ENCODE results near the gene PTPRJ.
"Not testable (repeated sequence)": the region's sequence is repeated elsewhere in the genome, so short reads cannot be mapped to it uniquely, and the experiment has no call there.

PTPRJ gene

DNA sequence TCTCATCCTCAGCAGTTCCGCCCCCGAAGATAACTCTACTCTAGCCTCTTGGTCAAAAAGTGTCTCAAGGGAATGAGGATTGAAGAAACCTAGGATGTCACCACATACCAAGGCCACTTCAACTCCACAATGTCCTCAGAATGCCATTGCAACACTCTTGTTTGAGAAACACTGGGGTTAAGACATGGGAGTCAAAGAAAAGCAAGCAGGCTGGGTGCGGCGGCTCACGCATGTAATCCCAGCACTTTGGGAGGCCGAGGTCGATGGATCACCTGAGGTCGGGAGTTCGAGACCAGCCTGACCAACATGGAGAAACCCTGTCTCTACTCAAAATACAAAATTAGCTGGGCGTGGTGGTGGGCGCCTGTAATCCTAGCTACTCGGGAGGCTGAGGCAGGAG, 28.9 kb upstream of the PTPRJ start:
- H3K27me3 ChIP-seq (replicated peaks in 2 of 5; ENCODE audit: control insufficient read depth in 4 of 5, insufficient read depth in 5 of 5, low read length in 4 of 5); POLR2A ChIA-PET; H3K4me3 ChIP-seq (ENCODE audit: control insufficient read depth in 1 of 7, extremely low read depth in 1 of 7, insufficient read depth in 4 of 7, low read depth in 2 of 7, low read length in 6 of 7); H3K36me3 ChIP-seq (ENCODE audit: control insufficient read depth in 4 of 4, insufficient read depth in 4 of 4, low read length in 3 of 4); DNase-seq; H3K9me3 ChIP-seq (ENCODE audit: control extremely low read depth in 1 of 5, control insufficient read depth in 4 of 5, insufficient read depth in 2 of 5, low read depth in 1 of 5, low read length in 4 of 5); CTCF ChIA-PET; H3K27ac ChIP-seq (ENCODE audit: insufficient read depth in 1 of 2, low read depth in 1 of 2, low read length in 2 of 2, poor library complexity in 1 of 2, severe bottlenecking in 2 of 2): not testable (repeated sequence)
- 92% methylated on average over 10 of the region's 12 CpGs for WGBS (ENCODE audit: insufficient coverage)
- H3K4me1 ChIP-seq (ENCODE audit: control extremely low read depth in 1 of 4, control insufficient read depth in 4 of 4, insufficient read depth in 4 of 4, low read length in 3 of 4) = peaks cover 0 to 29% (median 14%) of the 10 kb centered on the region in 4 experiments

DNA sequence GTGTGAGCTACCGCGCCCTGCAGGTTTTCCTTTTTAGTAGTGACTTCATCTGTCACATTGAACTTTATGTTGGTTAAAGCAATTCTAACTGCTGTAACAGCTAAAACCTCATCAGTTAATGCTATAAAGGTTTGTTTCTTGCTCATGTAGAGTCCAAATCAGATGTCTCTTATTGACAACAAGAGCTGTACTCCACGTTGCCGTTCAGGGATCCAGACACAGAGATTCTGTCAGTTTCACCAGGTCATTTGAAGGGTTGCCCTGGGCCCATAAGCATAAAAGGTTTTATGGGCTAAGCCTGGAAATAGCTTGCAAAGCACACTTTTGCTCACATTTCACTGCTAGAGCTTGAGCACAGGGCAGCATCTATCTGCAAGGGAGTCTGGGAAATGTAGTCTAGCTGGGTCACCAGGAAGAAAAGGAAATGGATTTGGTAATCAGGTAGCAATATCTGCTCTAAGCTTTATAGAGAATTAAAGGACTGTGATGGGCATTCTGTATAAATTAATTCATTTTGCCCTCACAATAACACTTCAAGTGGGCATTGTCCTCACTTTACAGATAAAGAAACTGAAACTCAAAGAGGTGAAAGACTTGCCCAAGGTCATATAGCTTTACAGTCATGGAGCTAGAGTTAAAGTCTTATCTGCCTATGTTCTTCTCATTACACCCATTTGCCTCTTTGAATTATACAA, 25.2 kb upstream of the PTPRJ start:
- peaks cover 0 to 6% (median 2%) of the 10 kb centered on the region in 4 experiments for H3K4me1 ChIP-seq (ENCODE audit: control extremely low read depth in 1 of 4, control insufficient read depth in 4 of 4, insufficient read depth in 4 of 4, low read length in 3 of 4)
- H3K36me3 ChIP-seq (ENCODE audit: control insufficient read depth in 4 of 4, insufficient read depth in 4 of 4, low read length in 3 of 4) = no peaks in the 10 kb centered on the region
- no peaks in the 10 kb centered on the region for H3K27me3 ChIP-seq (replicated peaks in 2 of 5; ENCODE audit: control insufficient read depth in 4 of 5, insufficient read depth in 5 of 5, low read length in 4 of 5)
- H3K9me3 ChIP-seq (ENCODE audit: control extremely low read depth in 1 of 5, control insufficient read depth in 4 of 5, insufficient read depth in 2 of 5, low read depth in 1 of 5, low read length in 4 of 5) = no peaks in the 10 kb centered on the region
- ChIA-PET CTCF (interaction anchor here (0.6 to 2.5 kb wide), 4 partner anchors 8 to 89 kb away, joined by 3 to 11 read pairs (median 4); no protein-coding TSS in a partner anchor), POLR2A (no interaction called here)
- WGBS (ENCODE audit: insufficient coverage) = 94% methylated on average over 4 of the region's 4 CpGs
- H3K4me3 ChIP-seq (ENCODE audit: control insufficient read depth in 1 of 7, extremely low read depth in 1 of 7, insufficient read depth in 4 of 7, low read depth in 2 of 7, low read length in 6 of 7) = no peak overlapping the region
- H3K27ac ChIP-seq (ENCODE audit: insufficient read depth in 1 of 2, low read depth in 1 of 2, low read length in 2 of 2, poor library complexity in 1 of 2, severe bottlenecking in 2 of 2) = no peak overlapping the region
- DNase-seq = no peak

DNA sequence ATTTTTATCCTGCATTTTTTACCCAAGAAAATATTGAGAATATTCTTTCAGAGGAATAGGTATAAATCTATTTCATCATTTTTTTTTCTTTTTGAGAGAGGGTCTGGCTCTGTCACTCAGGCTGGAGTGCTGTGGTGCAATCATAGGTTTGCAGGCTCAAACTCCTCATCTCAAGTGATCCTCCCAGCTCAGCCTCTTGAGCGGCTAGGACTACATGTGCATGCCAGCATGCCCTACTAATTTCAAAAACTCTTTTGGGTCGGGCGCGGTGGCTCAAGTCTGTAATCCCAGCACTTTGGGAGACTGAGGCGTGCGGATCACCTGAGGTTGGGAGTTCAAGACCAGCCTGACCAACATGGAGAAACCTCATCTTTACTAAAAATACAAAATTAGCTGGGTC, 20.3 kb upstream of the PTPRJ start:
- Histone ChIP-seq H3K27me3 (replicated peaks in 2 of 5; ENCODE audit: control insufficient read depth in 4 of 5, insufficient read depth in 5 of 5, low read length in 4 of 5) (no peaks in the 10 kb centered on the region), H3K36me3 (ENCODE audit: control insufficient read depth in 4 of 4, insufficient read depth in 4 of 4, low read length in 3 of 4) (no peaks in the 10 kb centered on the region), H3K4me3 (ENCODE audit: control insufficient read depth in 1 of 7, extremely low read depth in 1 of 7, insufficient read depth in 4 of 7, low read depth in 2 of 7, low read length in 6 of 7) (no peak overlapping the region), H3K4me1 (ENCODE audit: control extremely low read depth in 1 of 4, control insufficient read depth in 4 of 4, insufficient read depth in 4 of 4, low read length in 3 of 4) (no peaks in the 10 kb centered on the region), H3K9me3 (ENCODE audit: control extremely low read depth in 1 of 5, control insufficient read depth in 4 of 5, insufficient read depth in 2 of 5, low read depth in 1 of 5, low read length in 4 of 5) (no peaks in the 10 kb centered on the region), H3K27ac (ENCODE audit: insufficient read depth in 1 of 2, low read depth in 1 of 2, low read length in 2 of 2, poor library complexity in 1 of 2, severe bottlenecking in 2 of 2) (no peak overlapping the region)
- no peak for DNase-seq
- ChIA-PET CTCF (interaction anchor here (2.1 kb wide), 1 partner anchor 25 kb away, joined by 4 read pairs; no protein-coding TSS in a partner anchor), POLR2A (no interaction called here)
- 98% methylated on average over 6 of the region's 6 CpGs for WGBS (ENCODE audit: insufficient coverage)

DNA sequence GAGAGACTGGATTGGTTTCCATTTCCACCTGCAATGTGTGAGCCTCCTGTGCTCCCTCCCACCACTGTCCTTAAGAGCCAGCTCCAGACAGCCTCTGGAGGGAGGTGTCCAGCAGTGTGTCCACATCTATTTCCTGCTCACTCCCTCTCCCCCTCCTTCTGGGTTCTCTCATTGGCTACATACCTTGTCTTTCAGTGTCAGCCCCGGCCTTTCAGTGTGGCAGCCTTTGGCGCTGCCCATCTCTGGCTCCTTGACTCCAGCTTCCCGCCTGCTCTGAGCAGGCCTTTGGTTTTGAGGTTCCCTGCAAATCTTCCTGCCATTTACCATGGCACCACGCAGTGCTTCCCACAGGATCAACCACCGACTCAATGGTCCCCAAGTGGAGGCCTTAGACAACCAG, 19.0 kb upstream of the PTPRJ start:
- no peak overlapping the region for H3K27ac ChIP-seq (ENCODE audit: insufficient read depth in 1 of 2, low read depth in 1 of 2, low read length in 2 of 2, poor library complexity in 1 of 2, severe bottlenecking in 2 of 2)
- H3K27me3 ChIP-seq (replicated peaks in 2 of 5; ENCODE audit: control insufficient read depth in 4 of 5, insufficient read depth in 5 of 5, low read length in 4 of 5) = no peaks in the 10 kb centered on the region
- H3K4me3 ChIP-seq (ENCODE audit: control insufficient read depth in 1 of 7, extremely low read depth in 1 of 7, insufficient read depth in 4 of 7, low read depth in 2 of 7, low read length in 6 of 7) = no peak overlapping the region
- H3K36me3 ChIP-seq (ENCODE audit: control insufficient read depth in 4 of 4, insufficient read depth in 4 of 4, low read length in 3 of 4) = no peaks in the 10 kb centered on the region
- POLR2A ChIA-PET = interaction anchor here (0.6 kb wide), 1 partner anchor 16 kb away, joined by 6 read pairs; no protein-coding TSS in a partner anchor
- CTCF ChIA-PET = interaction anchor here (0.8 to 2.1 kb wide), 3 partner anchors 27 to 147 kb away, joined by 3 to 5 read pairs (median 4); no protein-coding TSS in a partner anchor
- H3K4me1 ChIP-seq (ENCODE audit: control extremely low read depth in 1 of 4, control insufficient read depth in 4 of 4, insufficient read depth in 4 of 4, low read length in 3 of 4) = no peaks in the 10 kb centered on the region
- no peaks in the 10 kb centered on the region for H3K9me3 ChIP-seq (ENCODE audit: control extremely low read depth in 1 of 5, control insufficient read depth in 4 of 5, insufficient read depth in 2 of 5, low read depth in 1 of 5, low read length in 4 of 5)
- WGBS (ENCODE audit: insufficient coverage) = 92% methylated on average over 4 of the region's 5 CpGs
- DNase-seq = no peak

DNA sequence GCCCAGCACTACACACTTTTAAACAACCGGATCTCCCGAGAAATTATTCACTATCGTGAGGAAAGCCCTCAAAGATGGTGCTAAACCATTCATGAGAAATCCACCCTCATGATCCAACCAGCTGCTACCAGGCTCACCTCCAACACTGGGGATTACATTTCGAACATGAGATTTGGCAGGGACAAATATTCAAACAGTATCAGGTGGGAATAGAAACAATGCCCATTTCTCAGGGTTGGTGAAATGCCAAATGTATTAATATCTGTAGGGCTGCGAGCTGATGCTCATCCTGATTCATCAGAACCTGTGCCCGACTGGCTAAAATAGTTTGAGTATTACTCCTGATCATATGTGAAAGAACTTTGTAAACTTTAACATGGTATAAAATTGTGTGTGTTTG, 15.8 kb upstream of the PTPRJ start:
- 94% methylated on average over 6 of the region's 6 CpGs for WGBS (ENCODE audit: insufficient coverage)
- Histone ChIP-seq H3K4me1 (ENCODE audit: control extremely low read depth in 1 of 4, control insufficient read depth in 4 of 4, insufficient read depth in 4 of 4, low read length in 3 of 4) (no peaks in the 10 kb centered on the region), H3K27ac (ENCODE audit: insufficient read depth in 1 of 2, low read depth in 1 of 2, low read length in 2 of 2, poor library complexity in 1 of 2, severe bottlenecking in 2 of 2) (no peak overlapping the region), H3K4me3 (ENCODE audit: control insufficient read depth in 1 of 7, extremely low read depth in 1 of 7, insufficient read depth in 4 of 7, low read depth in 2 of 7, low read length in 6 of 7) (no peak overlapping the region), H3K36me3 (ENCODE audit: control insufficient read depth in 4 of 4, insufficient read depth in 4 of 4, low read length in 3 of 4) (no peaks in the 10 kb centered on the region), H3K9me3 (ENCODE audit: control extremely low read depth in 1 of 5, control insufficient read depth in 4 of 5, insufficient read depth in 2 of 5, low read depth in 1 of 5, low read length in 4 of 5) (no peaks in the 10 kb centered on the region), H3K27me3 (replicated peaks in 2 of 5; ENCODE audit: control insufficient read depth in 4 of 5, insufficient read depth in 5 of 5, low read length in 4 of 5) (no peaks in the 10 kb centered on the region)
- ChIA-PET CTCF (interaction anchor here (1.4 to 1.7 kb wide), 2 partner anchors 15 to 30 kb away, joined by 4 to 6 read pairs; no protein-coding TSS in a partner anchor), POLR2A (no interaction called here)
- DNase-seq = no peak

DNA sequence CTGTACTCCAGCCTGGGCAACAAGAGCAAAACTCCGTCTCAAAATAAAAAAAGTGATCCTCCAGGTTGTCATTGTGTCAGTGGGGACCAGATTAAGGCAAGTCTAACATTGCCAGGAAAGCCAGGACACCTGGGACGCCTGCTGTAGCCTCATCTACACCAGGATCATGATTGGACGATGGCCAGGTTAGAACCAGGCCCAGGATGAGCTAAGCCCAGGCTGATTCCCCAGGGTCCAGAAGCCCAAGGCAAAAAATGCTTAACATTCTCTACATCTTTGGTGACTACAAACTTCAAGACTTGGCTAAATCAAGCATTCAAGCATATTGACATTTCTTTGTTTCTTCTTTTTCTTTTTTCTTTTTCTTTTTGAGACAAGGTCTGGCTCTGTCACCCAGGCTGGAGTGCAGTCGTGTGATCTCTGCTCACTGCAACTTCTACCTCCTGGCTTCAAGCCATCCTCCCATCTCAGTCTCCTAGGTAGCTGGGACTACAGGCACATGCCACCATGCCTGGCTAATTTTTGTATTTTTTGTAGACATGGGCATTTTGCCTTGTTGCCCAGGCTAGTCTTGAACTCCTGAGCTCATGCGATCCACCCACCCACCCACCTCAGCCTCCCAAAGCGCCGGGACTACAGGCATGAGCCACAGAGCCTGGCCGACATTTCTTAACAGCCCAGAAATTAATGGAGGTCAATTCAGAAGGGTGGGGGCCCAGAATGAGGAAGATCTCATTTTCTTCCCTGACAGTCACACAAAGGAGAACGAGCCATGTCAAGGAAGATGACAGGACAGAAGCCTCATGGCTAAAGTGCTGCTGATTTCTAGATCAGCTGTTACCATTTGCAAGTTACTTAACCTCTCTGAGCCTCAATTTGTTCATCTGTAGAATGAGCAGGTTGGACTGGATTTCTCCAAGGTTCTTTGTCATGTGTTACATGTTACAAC, 12.5 kb upstream of the PTPRJ start:
- WGBS (ENCODE audit: insufficient coverage) = 95% methylated on average over 5 of the region's 9 CpGs
- H3K27ac ChIP-seq (ENCODE audit: insufficient read depth in 1 of 2, low read depth in 1 of 2, low read length in 2 of 2, poor library complexity in 1 of 2, severe bottlenecking in 2 of 2) = no peak overlapping the region
- DNase-seq = no peak
- no peaks in the 10 kb centered on the region for H3K27me3 ChIP-seq (replicated peaks in 2 of 5; ENCODE audit: control insufficient read depth in 4 of 5, insufficient read depth in 5 of 5, low read length in 4 of 5)
- CTCF ChIA-PET = interaction anchor here (1.2 to 2.2 kb wide), 2 partner anchors 27 to 37 kb away, joined by 4 to 5 read pairs; no protein-coding TSS in a partner anchor
- POLR2A ChIA-PET = no interaction called here
- no peaks in the 10 kb centered on the region for H3K9me3 ChIP-seq (ENCODE audit: control extremely low read depth in 1 of 5, control insufficient read depth in 4 of 5, insufficient read depth in 2 of 5, low read depth in 1 of 5, low read length in 4 of 5)
- no peak overlapping the region for H3K4me3 ChIP-seq (ENCODE audit: control insufficient read depth in 1 of 7, extremely low read depth in 1 of 7, insufficient read depth in 4 of 7, low read depth in 2 of 7, low read length in 6 of 7)
- H3K4me1 ChIP-seq (ENCODE audit: control extremely low read depth in 1 of 4, control insufficient read depth in 4 of 4, insufficient read depth in 4 of 4, low read length in 3 of 4) = no peaks in the 10 kb centered on the region
- H3K36me3 ChIP-seq (ENCODE audit: control insufficient read depth in 4 of 4, insufficient read depth in 4 of 4, low read length in 3 of 4) = no peaks in the 10 kb centered on the region

DNA sequence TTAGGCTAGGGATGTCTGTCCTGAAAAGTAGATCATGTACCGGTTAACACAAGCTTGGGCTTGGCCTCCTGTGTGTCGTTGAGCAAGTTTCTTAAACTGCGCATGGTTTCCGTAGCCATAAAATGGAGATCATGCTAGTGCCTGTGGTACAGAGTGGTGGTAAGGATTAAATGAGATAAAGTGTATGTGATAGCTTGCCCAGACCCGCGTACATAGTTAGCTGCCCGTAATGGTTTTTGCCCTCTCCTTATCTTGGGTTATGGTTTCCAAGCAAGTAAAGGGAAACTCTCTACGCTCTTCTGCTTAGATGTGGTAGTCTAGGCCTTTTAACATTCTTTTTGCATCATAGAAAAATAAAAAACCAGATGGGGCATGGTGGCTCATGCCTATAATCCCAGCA, 11.0 kb upstream of the PTPRJ start:
- Histone ChIP-seq H3K4me3 (ENCODE audit: control insufficient read depth in 1 of 7, extremely low read depth in 1 of 7, insufficient read depth in 4 of 7, low read depth in 2 of 7, low read length in 6 of 7) (no peak overlapping the region), H3K27ac (ENCODE audit: insufficient read depth in 1 of 2, low read depth in 1 of 2, low read length in 2 of 2, poor library complexity in 1 of 2, severe bottlenecking in 2 of 2) (no peak overlapping the region), H3K27me3 (replicated peaks in 2 of 5; ENCODE audit: control insufficient read depth in 4 of 5, insufficient read depth in 5 of 5, low read length in 4 of 5) (no peaks in the 10 kb centered on the region), H3K4me1 (ENCODE audit: control extremely low read depth in 1 of 4, control insufficient read depth in 4 of 4, insufficient read depth in 4 of 4, low read length in 3 of 4) (peaks cover 1 to 9% (median 3%) of the 10 kb centered on the region in 4 experiments), H3K9me3 (ENCODE audit: control extremely low read depth in 1 of 5, control insufficient read depth in 4 of 5, insufficient read depth in 2 of 5, low read depth in 1 of 5, low read length in 4 of 5) (no peaks in the 10 kb centered on the region), H3K36me3 (ENCODE audit: control insufficient read depth in 4 of 4, insufficient read depth in 4 of 4, low read length in 3 of 4) (no peaks in the 10 kb centered on the region)
- 100% methylated on average over 4 of the region's 8 CpGs for WGBS (ENCODE audit: insufficient coverage)
- CTCF ChIA-PET = interaction anchor here (1.2 to 2.2 kb wide), 3 partner anchors 10 to 138 kb away, joined by 5 read pairs; no protein-coding TSS in a partner anchor
- no peak for DNase-seq
- POLR2A ChIA-PET = no interaction called here

Data from common myeloid progenitor, CD34-positive (primary cell).